Sigmoid colon (tissue), 4 donors: ENCODE data around the gene ZNF683.

Source experiments
- EP300 ChIP-seq, 4 donors: sonication (generic); formaldehyde crosslinking; IDR thresholded peaks; one replicate each; pipeline ENCODE4 v1.6.1; 2017; ENCODE audit warnings: antibody characterized with exemption in 4 of 4
- POLR2A ChIP-seq, 2 donors: fragments of 450-650 bp; IDR thresholded peaks; one replicate each; pipeline ENCODE4 v1.6.1; 2016; ENCODE audit warnings: antibody characterized with exemption in 2 of 2, mild to moderate bottlenecking in 2 of 2, moderate library complexity in 2 of 2
- POLR2AphosphoS5 ChIP-seq, 4 donors: sonication (generic); formaldehyde crosslinking; IDR thresholded peaks; one replicate each; pipeline ENCODE4 v1.6.1; 2017; ENCODE audit warnings: antibody characterized with exemption in 4 of 4

DNA sequence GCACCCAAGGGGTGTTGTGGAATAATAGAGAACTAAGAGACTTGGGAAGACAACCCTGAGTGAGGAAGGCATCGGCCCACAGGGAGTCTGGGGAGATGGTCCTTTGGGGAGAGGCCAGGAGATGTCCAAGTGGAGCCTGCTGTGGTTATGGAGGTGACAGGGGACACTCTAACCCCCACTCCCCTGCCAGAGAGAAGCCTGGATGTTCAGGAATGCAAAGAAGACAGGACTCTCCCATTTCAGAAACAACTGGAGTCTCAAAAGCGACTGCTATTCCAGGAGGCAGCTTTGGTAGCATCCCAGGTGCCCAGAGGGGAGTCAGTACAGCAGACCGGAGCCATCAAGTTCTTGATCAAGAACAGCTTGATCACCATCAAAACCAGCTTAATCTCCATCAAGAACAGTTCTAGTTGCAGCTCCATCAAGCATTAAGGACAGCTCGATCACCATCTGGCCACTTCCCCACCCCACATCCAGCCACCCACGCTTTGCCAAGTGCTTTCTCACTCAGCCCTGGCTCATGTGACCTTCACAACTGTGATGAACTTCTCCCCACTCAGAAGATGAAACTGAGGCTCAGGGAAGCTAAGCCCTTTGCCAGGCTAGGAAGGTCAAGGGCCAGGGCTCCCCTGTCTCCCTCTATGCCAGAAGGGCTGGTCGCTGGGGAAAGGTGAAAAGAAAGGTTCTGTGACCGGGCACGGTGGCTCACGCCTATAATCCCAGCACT lies 54.0 kb downstream of the ZNF683 start:
- TF ChIP-seq POLR2AphosphoS5 (IDR thresholded peaks at IDR 0.05) (no peak), POLR2A (IDR thresholded peaks at IDR 0.05) (no peak), EP300 (IDR thresholded peaks at IDR 0.05) (no peak)
